ENCODE measurements around the gene ZNF521.

The ZNF521 gene

GRCh38 chr18:25351777-25352628 lies at the start of gene ZNF521:
Gene ZNF521 (minus strand): TSS chr18:25352166. CDS start chr18:25350946, 1,220 bp downstream.
- peak; percentile 16 to 19 for DNase-seq (ENCODE audit: low read depth in 2 of 2)

GRCh38 chr18:25399554-25399953 lies 47.6 kb upstream of the ZNF521 start:
- DNase-seq (ENCODE audit: low read depth in 2 of 2), result no peak

GRCh38 chr18:25392192-25392591 lies 40.2 kb upstream of the ZNF521 start:
- DNase-seq (ENCODE audit: low read depth in 2 of 2), result no peak

- no peak for DNase-seq (ENCODE audit: low read depth in 2 of 2)
These were observed 21.6 kb upstream of the ZNF521 start for GRCh38 chr18:25373432-25374179.

GRCh38 chr18:25370391-25370790 lies 18.4 kb upstream of the ZNF521 start:
- DNase-seq (ENCODE audit: low read depth in 2 of 2), result no peak

- DNase-seq (ENCODE audit: low read depth in 2 of 2), result no peak
These were observed 13.3 kb upstream of the ZNF521 start for GRCh38 chr18:25365242-25365641.

GRCh38 chr18:25364732-25365131 lies 12.8 kb upstream of the ZNF521 start:
- DNase-seq (ENCODE audit: low read depth in 2 of 2), result no peak

GRCh38 chr18:25360301-25360899 lies 8.4 kb upstream of the ZNF521 start:
- no peak for DNase-seq (ENCODE audit: low read depth in 2 of 2)

- no peak for DNase-seq (ENCODE audit: low read depth in 2 of 2)
These were observed 1.1 kb upstream of the ZNF521 start for GRCh38 chr18:25353080-25353479.

GRCh38 chr18:25352629-25353005 lies 651 bp upstream of the ZNF521 start:
- DNase-seq (ENCODE audit: low read depth in 2 of 2), result no peak

- no peak for DNase-seq (ENCODE audit: low read depth in 2 of 2)
These were observed 638 bp downstream of the ZNF521 start for GRCh38 chr18:25351280-25351775.

- no peak for DNase-seq (ENCODE audit: low read depth in 2 of 2)
These were observed 1.3 kb downstream of the ZNF521 start for GRCh38 chr18:25350489-25351251.

- DNase-seq (ENCODE audit: low read depth in 2 of 2), result no peak
These were observed 2.0 kb downstream of the ZNF521 start for GRCh38 chr18:25349926-25350487.

- DNase-seq (ENCODE audit: low read depth in 2 of 2), result no peak
These were observed 2.6 kb downstream of the ZNF521 start for GRCh38 chr18:25349131-25349925.

- no peak for DNase-seq (ENCODE audit: low read depth in 2 of 2)
These were observed 3.4 kb downstream of the ZNF521 start for GRCh38 chr18:25348386-25349130.

- DNase-seq (ENCODE audit: low read depth in 2 of 2), result no peak
These were observed 5.4 kb downstream of the ZNF521 start for GRCh38 chr18:25346561-25346960.

- no peak for DNase-seq (ENCODE audit: low read depth in 2 of 2)
These were observed 6.7 kb downstream of the ZNF521 start for GRCh38 chr18:25345081-25345866.

GRCh38 chr18:25341831-25342230 lies 10.1 kb downstream of the ZNF521 start:
- no peak for DNase-seq (ENCODE audit: low read depth in 2 of 2)

- no peak for DNase-seq (ENCODE audit: low read depth in 2 of 2)
These were observed 11.2 kb downstream of the ZNF521 start for GRCh38 chr18:25340762-25341161.
